HG03196 (cell line): ENCODE results near the gene SOX18.
"Not testable (repeated sequence)": the region's sequence is repeated elsewhere in the genome, so short reads cannot be mapped to it uniquely, and the experiment has no call there.

Source experiments
- ATAC-seq: cut with Tn5 transposase; IDR thresholded peaks from one replicate; pipeline ENCODE4 v1.9.1; 2021; ENCODE audit not compliant: unreplicated experiment

The SOX18 gene

DNA sequence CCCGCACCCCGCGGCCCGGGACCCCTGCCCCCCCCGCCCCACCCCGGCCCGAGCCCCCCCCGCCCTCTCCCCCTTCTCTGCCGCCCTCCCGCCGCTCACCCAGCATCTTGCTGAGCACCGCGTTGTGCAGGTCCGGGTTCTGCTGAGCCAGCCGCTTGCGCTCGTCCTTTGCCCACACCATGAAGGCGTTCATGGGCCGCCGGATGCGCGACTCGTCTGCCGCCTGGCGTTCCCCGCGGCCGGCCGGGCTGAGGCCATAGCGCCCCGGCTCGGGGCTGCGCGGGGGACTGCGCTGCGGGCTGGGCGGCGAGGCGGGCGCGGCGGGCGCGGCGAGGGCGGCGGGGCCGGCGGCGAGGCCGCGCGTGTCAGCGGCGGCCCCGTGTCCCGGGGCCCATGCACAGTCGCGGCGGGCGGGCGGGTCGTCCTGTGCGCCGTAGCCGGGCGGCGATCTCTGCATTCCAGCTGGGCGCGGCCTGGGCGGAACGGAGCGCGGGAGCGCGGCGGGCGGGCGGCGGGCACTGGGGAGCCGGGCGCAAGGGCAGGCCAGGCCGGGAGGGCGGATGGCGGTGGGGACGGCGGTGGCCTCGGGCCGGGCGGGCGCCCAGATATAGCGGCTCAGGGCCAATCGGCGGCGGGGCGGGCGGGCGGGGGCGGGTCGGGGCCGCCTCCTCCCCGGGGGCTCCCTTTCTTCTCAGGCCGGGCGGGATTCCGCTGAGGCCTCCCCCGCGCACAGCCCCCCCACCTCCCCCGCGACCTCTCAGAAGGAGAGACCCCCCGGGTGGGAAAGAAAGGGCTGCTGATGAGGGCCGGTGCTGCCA lies at the start of gene SOX18:
TSS of gene SOX18 (minus strand) at position 580 of the 818 bp plus-strand sequence. CDS start at position 457, 123 bp downstream.
- no peak for ATAC-seq

DNA sequence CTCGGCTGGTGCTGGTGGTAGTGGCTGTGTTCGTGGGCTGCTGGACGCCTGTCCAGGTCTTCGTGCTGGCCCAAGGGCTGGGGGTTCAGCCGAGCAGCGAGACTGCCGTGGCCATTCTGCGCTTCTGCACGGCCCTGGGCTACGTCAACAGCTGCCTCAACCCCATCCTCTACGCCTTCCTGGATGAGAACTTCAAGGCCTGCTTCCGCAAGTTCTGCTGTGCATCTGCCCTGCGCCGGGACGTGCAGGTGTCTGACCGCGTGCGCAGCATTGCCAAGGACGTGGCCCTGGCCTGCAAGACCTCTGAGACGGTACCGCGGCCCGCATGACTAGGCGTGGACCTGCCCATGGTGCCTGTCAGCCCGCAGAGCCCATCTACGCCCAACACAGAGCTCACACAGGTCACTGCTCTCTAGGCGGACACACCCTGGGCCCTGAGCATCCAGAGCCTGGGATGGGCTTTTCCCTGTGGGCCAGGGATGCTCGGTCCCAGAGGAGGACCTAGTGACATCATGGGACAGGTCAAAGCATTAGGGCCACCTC lies 49.1 kb upstream of the SOX18 start:
- no peak for ATAC-seq

DNA sequence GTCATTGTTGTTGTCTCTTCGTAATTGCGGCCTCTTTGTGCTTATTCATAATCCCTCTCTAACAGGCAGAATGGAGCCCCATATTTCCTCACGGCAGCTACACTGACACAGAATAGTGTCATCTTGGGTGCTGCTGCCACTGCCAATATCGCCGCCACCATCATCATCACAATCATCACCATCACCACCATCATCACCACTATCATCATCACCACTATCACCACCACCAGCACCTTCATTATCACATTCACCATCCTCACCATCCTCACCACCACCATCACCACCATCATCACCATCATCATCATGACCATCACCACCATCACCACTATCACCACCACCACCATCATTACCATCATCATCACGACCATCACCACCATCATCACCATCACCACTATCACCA lies 47.1 kb upstream of the SOX18 start:
- ATAC-seq, result no peak

DNA sequence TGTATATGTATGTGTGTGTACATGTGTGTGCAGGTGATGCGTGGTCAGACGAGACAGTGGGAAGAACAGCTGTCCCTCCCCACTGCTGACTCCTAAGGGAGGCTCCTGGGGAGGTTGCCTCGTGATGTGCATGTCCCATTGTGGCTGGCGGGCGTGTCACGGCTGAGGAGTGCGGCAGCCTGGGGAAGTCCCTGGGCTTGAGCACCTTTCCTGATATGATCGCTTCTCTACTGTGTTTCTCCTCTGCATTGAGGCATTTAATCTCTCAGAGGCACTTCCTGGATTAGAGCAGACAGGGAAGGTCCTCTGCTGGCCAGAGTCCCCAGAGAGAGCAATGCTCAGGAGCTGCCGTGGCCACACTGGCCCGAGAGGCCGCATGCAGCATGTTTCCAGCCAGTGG lies 46.5 kb upstream of the SOX18 start:
- ATAC-seq, result no peak

DNA sequence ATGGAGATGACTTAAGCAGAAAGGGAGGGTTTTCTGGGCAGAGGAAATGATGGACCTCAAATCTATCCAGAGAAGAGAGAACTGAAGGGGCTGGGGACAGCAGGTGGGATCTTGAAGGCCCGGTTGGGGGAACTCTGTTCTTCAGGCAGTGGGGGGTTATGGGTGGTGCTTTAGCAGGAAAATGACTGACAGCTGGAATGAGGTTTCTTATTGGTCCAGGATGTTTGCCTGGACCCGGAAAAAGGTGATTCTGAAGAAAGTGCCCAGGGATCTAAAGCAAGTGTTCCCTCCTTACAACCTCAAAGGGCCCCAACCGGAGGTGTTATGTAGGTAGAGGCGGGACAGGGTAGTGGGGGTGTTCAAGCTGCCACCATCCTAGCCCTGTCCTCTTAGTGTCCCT lies 46.0 kb upstream of the SOX18 start:
- ATAC-seq, result no peak

DNA sequence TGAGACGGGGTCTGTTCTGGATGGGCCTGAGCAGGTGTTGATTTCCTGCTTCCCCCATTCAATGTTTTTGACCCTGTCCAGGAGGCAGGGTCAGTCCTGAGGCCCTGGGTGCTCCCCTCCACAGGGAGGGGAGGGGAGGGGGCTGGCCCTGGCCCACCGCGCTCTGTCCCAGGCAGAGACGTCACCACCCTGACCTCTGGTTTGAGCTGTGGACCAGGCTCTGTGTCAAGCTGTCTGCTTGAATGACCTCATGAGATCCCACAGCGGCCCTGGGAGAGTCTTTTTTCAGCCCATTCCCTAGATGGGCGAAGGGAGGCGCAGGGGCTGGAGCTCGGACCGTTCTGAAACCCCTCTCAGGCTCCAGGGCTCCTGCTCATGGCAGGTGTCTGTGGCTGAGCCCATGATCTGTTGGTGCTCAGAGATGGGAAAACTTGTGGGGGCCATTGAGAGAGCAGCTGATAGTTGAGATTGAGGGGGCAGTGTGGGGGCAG lies 43.6 kb upstream of the SOX18 start:
- no peak for ATAC-seq

DNA sequence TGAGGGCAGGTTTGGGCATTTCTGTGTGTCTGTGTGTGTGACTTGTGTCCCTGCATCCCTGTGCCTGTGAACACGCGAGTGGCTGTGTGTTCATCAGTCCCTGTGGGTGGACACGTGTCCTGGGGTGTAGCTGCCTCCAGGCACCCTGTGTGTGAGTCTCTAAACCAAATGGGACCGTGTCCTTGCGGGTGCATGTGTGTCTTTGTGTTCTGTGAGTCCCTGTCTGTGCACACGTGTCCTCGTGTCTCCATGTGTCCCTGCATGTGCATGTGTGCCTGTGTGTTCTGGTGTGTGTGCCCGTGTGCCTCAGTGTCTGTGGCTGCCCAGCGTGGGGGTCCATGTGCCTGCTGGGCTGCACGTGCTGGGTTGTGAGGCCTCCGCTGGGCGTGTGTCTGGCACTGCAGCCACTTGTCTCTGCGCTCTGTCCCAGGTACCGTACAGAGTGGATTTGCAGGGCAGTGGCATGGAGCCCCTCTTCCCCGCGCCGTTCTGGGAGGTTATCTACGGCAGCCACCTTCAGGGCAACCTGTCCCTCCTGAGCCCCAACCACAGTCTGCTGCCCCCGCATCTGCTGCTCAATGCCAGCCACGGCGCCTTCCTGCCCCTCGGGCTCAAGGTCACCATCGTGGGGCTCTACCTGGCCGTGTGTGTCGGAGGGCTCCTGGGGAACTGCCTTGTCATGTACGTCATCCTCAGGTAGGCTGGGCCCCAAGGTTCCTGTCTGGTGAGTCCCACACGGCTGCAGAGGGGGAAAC lies 43.0 kb upstream of the SOX18 start:
- ATAC-seq, result no peak

DNA sequence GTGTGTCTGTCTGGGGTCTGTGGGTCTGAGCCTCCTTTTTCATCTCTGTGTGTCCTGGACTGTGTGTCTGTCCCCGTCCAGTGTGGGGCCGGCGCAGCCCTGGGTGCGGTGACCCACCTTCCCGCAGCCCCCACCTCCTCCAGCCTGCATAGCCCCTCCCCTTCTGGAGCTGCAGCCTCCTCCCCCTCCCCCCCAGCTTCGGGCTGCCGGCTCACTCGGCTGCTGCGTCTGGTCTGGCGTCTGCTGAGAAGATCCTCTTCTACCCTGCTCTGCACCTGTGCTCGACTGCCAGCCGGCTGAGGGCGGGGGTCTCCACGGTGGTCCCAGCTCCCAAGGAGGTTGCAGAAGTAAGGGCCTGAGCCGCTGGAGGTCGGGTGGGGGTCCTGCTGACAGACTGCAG lies 42.3 kb upstream of the SOX18 start:
- ATAC-seq, result no peak

DNA sequence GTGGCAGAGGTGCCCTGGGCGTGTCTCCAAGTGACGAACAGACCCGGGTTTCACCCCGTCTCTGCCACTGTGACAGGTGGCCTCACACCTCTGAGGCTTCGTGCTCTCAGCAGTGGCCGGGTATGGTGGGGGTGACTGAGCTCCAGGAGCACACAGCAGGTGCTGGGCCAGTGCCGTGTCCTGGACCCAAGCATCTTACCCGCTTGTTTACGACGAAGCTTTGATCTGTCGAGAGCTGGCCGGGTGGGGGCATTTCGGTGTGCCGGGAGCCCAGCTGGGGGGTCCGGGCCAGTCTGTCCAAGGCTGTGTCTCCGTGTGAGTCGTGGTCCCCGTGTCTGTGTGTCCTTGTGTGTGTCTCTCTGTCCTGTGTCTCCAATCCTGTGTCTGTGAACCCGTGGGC lies 41.9 kb upstream of the SOX18 start:
- no peak for ATAC-seq

DNA sequence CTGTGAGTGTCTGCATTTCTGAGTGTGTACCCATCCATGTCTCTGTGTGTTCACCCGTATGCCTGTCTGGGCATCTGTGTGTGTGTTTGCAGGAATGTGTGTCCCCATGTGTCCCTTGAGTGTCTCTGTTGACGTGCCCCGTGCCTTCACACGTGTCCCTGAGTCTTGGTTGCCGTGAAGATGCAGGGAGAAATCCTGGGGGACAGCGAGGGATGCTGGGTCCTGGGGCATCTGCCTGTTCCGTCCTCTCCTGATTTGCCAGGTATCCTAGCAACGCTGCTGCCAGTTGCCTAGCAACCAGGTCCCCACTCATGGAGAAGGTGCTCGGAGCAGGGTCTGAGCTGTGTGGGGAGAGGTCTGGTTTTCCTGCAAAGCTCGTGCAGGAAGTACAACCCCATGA lies 40.7 kb upstream of the SOX18 start:
- no peak for ATAC-seq

DNA sequence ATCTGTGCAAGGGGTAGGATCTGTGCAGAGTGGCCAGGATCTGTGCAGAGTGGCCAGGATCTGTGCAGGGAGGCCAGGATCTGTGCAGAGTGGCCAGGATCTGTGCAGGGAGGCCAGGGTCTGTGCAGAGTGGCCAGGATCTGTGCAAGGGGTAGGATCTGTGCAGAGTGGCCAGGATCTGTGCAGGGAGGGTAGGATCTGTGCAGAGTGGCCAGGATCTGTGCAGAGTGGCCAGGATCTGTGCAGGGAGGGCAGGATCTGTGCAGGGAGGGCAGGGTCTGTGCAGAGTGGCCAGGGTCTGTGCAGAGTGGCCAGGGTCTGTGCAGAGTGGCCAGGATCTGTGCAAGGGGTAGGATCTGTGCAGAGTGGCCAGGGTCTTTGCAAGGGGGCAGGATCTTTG lies 39.1 kb upstream of the SOX18 start:
- ATAC-seq, result not testable (repeated sequence)

DNA sequence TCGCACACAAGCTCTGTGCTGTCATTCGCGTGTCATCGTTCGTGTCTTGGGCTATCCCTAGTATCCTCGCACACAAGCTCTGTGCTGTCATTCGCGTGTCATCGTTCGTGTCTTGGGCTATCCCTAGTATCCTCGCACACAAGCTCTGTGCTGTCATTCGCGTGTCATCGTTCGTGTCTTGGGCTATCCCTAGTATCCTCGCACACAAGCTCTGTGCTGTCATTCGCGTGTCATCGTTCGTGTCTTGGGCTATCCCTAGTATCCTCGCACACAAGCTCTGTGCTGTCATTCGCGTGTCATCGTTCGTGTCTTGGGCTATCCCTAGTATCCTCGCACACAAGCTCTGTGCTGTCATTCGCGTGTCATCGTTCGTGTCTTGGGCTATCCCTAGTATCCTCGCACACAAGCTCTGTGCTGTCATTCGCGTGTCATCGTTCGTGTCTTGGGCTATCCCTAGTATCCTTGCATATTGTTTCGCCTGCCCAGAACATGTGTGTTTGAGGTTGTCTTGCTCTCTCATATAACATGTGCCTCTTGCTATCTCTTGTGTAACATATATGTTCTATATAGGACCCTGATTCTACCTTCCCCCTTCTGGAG lies 37.9 kb upstream of the SOX18 start:
- not testable (repeated sequence) for ATAC-seq

DNA sequence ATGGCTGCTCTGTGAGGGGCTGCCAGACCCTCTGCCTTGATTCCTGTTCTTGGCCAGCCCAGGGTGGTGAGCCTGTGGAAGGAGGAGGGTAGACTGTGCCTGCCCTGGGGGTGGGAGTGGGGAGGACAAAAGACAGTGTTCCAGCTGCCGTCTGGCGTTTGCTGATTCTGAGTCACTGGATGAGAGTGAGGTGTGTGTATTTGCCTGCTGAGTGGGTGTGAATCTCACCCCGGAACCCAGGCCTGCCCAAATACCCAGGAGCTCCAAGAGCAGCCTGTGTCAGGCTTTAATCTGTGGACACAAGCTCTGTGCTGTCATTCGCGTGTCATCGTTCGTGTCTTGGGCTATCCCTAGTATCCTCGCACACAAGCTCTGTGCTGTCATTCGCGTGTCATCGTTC lies 37.4 kb upstream of the SOX18 start:
- no peak for ATAC-seq

DNA sequence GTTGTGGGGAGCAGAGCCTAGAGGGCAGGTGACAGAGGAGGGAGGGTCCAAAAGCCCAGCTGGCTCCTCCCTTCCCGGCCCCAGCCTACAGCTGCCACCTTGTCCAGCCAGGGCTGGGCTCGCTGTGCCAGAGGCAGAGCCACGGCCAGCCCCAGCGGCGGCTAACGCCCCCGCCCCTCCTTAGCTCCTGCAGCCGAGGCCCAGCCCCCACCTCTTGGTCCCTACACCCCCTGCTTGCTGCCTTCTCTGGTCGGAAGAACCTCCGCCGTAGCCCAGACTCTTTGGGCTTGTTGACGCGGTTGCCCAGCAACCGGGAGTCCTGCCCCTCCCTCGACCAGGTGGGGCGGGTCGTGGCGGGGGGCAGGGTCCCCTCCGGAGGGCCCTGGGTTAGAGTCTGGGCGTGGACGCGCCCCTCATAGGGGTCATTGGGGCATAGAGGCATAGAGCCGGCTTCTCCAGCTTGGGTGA lies 35.3 kb upstream of the SOX18 start:
- ATAC-seq, result no peak

DNA sequence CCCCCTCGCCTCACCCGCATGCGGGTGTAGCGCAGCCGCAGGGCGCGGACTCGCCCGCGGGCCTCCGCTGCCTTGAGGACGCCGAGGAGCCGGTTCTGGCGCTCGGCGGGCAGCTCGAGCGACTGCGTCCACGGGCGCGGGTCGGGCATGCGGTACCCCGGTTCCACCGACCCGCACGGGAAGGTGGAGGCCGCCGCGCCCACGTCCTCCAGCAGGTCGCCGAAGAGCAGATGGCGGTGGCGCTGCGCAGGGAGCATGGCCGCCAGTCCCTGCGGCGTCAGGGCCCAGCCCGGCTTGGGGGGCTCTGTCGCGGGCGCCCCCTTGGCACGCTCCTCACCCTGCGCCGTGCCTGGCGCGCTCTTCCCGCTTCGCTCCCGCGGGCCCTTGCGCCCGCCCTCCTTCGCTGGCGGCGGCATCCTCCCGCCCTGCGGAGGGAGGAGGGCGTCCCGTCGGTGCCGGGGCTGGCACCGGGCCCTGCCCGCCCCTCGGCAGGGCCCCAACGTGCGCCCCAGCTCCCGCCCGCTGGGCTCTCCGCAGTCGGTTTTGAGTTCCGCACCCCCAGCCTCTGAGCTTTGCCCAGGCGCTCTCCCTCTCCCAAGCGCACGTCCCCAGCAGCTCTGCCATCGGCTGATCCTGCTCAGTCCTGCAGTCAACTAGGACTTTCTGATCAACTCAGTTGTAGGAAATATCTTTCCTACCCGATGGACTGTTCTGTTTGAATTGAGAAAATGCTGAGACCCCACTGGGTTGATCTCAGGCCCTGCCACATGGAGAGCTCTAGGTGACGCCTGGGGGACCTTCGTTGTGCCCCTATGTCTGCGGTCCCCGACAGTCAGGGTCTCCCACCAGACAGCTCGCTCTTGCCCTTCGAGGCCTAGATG lies 34.6 kb upstream of the SOX18 start, which contains the start of gene LKAAEAR1:
TSS of gene LKAAEAR1 (minus strand) at position 595 of the 881 bp plus-strand sequence. CDS start at position 416, 179 bp downstream.
- ATAC-seq, result no peak

DNA sequence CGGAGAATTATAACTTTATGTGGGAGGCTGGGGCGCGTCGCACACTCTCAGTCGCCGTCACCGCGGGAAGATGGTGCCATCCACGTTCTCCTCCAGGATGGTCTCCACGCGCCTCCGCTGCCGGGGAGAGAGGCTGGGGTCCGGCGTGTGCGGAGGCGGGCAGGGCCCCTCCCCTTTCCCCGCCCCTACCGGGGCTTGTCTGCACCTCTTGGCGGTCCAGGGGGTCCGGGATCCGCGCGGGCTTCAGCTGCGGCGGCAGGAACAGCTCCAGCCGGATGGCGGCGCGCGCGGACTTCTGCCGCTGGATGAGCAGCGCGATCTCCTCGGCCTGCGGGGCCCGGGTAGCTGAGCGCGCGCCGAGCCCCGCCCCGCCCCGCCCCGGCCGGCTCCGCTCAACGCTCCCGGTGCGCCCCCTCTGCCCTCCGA lies 34.0 kb upstream of the SOX18 start:
- ATAC-seq, result no peak

DNA sequence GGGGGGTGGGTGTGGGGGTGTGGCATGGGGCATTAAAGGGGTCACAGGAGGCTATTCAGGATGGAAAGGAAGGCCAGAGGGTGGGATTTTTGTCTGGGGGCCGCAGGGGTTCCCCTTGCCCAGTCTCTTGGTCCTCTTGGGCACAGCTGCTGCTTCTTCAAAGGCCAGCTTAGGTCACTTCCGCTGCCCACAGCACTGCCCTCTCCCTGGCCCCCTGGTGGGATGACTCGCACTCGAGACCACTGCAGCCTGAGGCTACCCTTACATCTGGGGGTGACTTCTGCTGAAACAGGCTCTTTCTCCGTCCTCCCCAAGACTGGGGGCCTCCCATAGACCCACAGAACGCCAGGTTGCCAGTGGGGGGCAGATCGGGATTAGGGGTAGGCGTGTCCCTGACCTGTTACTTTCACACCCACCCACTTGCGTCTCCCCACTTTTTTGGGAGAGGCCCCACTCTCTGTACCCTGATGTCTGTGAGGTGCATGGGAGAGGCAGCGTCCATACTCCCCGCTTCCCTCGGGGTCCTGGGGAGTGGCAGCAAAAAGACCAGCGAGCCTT lies 33.5 kb upstream of the SOX18 start:
- no peak for ATAC-seq

DNA sequence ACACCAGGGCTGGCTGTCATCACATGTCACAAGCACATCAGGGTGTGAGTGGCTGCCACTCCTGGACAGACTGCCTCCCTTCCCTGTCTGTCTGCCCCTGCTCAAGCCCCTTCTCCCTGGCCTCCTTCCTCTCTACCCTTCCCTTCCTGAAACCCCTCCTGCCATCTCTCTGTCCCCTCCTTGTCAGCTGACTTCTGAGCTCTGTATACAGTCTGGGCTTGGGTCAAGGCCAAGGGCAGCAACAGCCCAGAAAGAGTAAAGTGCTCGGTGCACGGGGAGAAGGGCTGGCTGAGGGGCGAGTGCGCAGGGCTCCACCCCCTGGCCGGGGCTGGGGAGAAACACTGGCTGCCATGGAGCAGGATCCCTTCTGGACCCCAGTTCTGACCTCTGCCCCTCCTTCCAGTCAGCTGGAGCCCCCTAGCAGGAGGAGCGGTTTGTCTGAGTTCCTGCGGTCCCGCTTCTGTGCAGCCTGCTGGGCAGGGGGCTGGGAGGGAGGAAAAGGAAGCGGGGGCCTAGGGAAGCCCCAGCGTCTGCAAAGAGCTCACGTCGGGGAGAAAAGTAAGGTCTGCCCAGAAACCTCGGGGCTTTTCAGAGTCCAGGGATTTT lies 32.8 kb upstream of the SOX18 start:
- no peak for ATAC-seq

DNA sequence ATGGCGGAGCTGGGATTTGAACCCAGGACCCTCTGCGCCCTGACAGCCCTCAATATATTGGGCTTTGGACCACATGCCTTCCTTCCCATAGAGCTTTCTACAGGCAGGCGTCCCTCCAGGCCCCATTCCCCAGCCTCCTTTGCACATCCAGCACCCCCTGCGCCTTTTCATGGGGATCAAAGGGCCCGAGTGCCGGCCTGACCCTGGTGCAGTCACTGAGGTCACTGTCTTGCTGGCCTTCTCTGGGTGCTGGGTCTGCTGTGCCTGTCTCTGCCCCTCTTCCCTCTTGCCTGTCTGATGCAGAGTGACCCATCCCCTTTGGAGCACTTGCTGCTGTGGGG lies 32.2 kb upstream of the SOX18 start:
- no peak for ATAC-seq
